ENCODE measurements around the gene TULP3. TPM values are rescaled to one million over a fixed set of nuclear protein-coding genes. Genes with fewer than 3 reads are reported as not detected.

TULP3 gene
- total RNA-seq, 1 donor from 2014 or later: 49.4 TPM

GRCh38 chr12:2904260-2904659, 13.6 kb downstream of the TULP3 start:
- no peak for DNase-seq (ENCODE audit: low spot score)
- H3K27ac Mint-ChIP-seq (ENCODE audit: unreplicated experiment): no peak overlapping the region
- H3K4me1 Mint-ChIP-seq (ENCODE audit: unreplicated experiment): peaks cover 6% of the 10 kb centered on the region

GRCh38 chr12:2912216-2912575, 21.5 kb downstream of the TULP3 start:
- Mint-ChIP-seq H3K27me3 (ENCODE audit: unreplicated experiment) (peaks cover 3% of the 10 kb centered on the region), H3K9me3 (ENCODE audit: unreplicated experiment) (no peaks in the 10 kb centered on the region), H3K36me3 (ENCODE audit: low read depth, unreplicated experiment) (peaks cover 27% of the 10 kb centered on the region), H3K4me1 (ENCODE audit: unreplicated experiment) (peaks cover 4% of the 10 kb centered on the region), H3K27ac (ENCODE audit: unreplicated experiment) (no peak overlapping the region), H3K4me3 (ENCODE audit: unreplicated experiment) (peak overlapping the region; percentile 7)
- TF ChIP-seq CTCF (IDR thresholded peaks at IDR 0.05; ENCODE audit: unreplicated experiment): no peak
- DNase-seq (ENCODE audit: low spot score): no peak

More at GRCh38 chr12:2904260-2904659, 13.6 kb downstream of the TULP3 start:
- Mint-ChIP-seq H3K9me3 (ENCODE audit: unreplicated experiment) (no peaks in the 10 kb centered on the region), H3K4me3 (ENCODE audit: unreplicated experiment) (no peak overlapping the region), H3K36me3 (ENCODE audit: low read depth, unreplicated experiment) (no peaks in the 10 kb centered on the region), H3K27me3 (ENCODE audit: unreplicated experiment) (peaks cover 1% of the 10 kb centered on the region)
- no peak for TF ChIP-seq CTCF (IDR thresholded peaks at IDR 0.05; ENCODE audit: unreplicated experiment)

GRCh38 chr12:2919249-2919648, 28.6 kb downstream of the TULP3 start:
- peaks cover 31% of the 10 kb centered on the region for H3K36me3 Mint-ChIP-seq (ENCODE audit: low read depth, unreplicated experiment)
- no peak for TF ChIP-seq CTCF (IDR thresholded peaks at IDR 0.05; ENCODE audit: unreplicated experiment)

GRCh38 chr12:2922329-2922728, 31.6 kb downstream of the TULP3 start:
- H3K4me3 Mint-ChIP-seq (ENCODE audit: unreplicated experiment): peak overlapping the region; percentile 16
- H3K9me3 Mint-ChIP-seq (ENCODE audit: unreplicated experiment): no peaks in the 10 kb centered on the region
- H3K36me3 Mint-ChIP-seq (ENCODE audit: low read depth, unreplicated experiment): peaks cover 40% of the 10 kb centered on the region
- peaks cover 1% of the 10 kb centered on the region for H3K27me3 Mint-ChIP-seq (ENCODE audit: unreplicated experiment)
- no peak overlapping the region for H3K27ac Mint-ChIP-seq (ENCODE audit: unreplicated experiment)
- DNase-seq (ENCODE audit: low spot score): no peak
- TF ChIP-seq CTCF (IDR thresholded peaks at IDR 0.05; ENCODE audit: unreplicated experiment): no peak
- peaks cover 10% of the 10 kb centered on the region for H3K4me1 Mint-ChIP-seq (ENCODE audit: unreplicated experiment)

More at GRCh38 chr12:2919249-2919648, 28.6 kb downstream of the TULP3 start:
- Mint-ChIP-seq H3K4me3 (ENCODE audit: unreplicated experiment) (no peak overlapping the region), H3K27ac (ENCODE audit: unreplicated experiment) (peak overlapping the region; percentile 90), H3K9me3 (ENCODE audit: unreplicated experiment) (no peaks in the 10 kb centered on the region), H3K27me3 (ENCODE audit: unreplicated experiment) (peaks cover 3% of the 10 kb centered on the region), H3K4me1 (ENCODE audit: unreplicated experiment) (peaks cover 10% of the 10 kb centered on the region)
- no peak for DNase-seq (ENCODE audit: low spot score)

- no peak for DNase-seq (ENCODE audit: low spot score)
- peaks cover 40% of the 10 kb centered on the region for H3K36me3 Mint-ChIP-seq (ENCODE audit: low read depth, unreplicated experiment)
- H3K27ac Mint-ChIP-seq (ENCODE audit: unreplicated experiment): no peak overlapping the region
- no peaks in the 10 kb centered on the region for H3K9me3 Mint-ChIP-seq (ENCODE audit: unreplicated experiment)
- peaks cover 1% of the 10 kb centered on the region for H3K27me3 Mint-ChIP-seq (ENCODE audit: unreplicated experiment)
- H3K4me3 Mint-ChIP-seq (ENCODE audit: unreplicated experiment): no peak overlapping the region
- TF ChIP-seq CTCF (IDR thresholded peaks at IDR 0.05; ENCODE audit: unreplicated experiment): no peak
- peaks cover 10% of the 10 kb centered on the region for H3K4me1 Mint-ChIP-seq (ENCODE audit: unreplicated experiment)
These were observed 32.4 kb downstream of the TULP3 start for GRCh38 chr12:2923057-2923456.
